Right cardiac atrium (tissue), 5 donors: ENCODE results near the gene DOLPP1. TPM values are rescaled to one million over a fixed set of nuclear protein-coding genes. Genes with fewer than 3 reads are reported as not detected.
A peak's percentile ranks its signal among the peaks of the same experiment; 100 is the strongest.

ENCODE experiments used
- ATAC-seq, 2 donors: fragments of 200-7000 bp; cut with Tn5 transposase; one replicate each; pipeline versions ENCODE4 v1.8.0 to v1.9.1; 2020; ENCODE audit warnings: moderate library complexity in 2 of 2, mild to moderate bottlenecking in 1 of 2
- DNase-seq, 3 donors: peaks; one replicate each; pipeline ENCODE4 v3.0.0-alpha.2; 2020
- H3K27ac ChIP-seq: one replicate; pipeline ENCODE4 v1.5.1; 2013; ENCODE audit warnings: mild to moderate bottlenecking, low read length, control low read depth, moderate library complexity
- H3K27me3 ChIP-seq: one replicate; pipeline ENCODE4 v1.6.1; 2013; ENCODE audit not compliant: control insufficient read depth, insufficient read depth
- H3K4me1 ChIP-seq: one replicate; pipeline ENCODE4 v1.6.1; 2013; ENCODE audit warnings: low read length; ENCODE audit not compliant: control insufficient read depth, insufficient read depth
- H3K4me3 ChIP-seq: one replicate; pipeline ENCODE4 v1.5.1; 2013; ENCODE audit warnings: low read length, control low read depth
- H3K9me3 ChIP-seq: one replicate; pipeline ENCODE4 v1.6.1; 2013; ENCODE audit warnings: low read length; ENCODE audit not compliant: control insufficient read depth
- WGBS: extraction: QIAGEN DNeasy Blood & Tissue Kit; methylation state at CpG from one replicate; pipeline ENCODE4 v1.1.7; 2013; 5-methylcytosine and 5-hydroxymethylcytosine counted together
- intact Hi-C, 4 donors: fragments of 100-400 bp; cut with DNase I; formaldehyde crosslinking; loops; one replicate each; pipeline versions ENCODE4 v1.11.0 to v1.14.0; 2022 to 2023
- polyA plus RNA-seq: library from polyadenylated mRNA; stranded (reverse); fragments of 200-250 nt; gene quantifications from one replicate; pipeline ENCODE4 v1.2.3, GENCODE V29; 2013
- total RNA-seq, 4 donors: library from RNA; stranded (reverse); fragmentation: NEBNext Ultra II Directional; extraction: Animal tissue kit (Norgen Biotek cat#: 25700); gene quantifications; one replicate each; pipeline ENCODE4 v1.2.1, GENCODE V29; 2021
- donor health status: healthy with polysubstance abuse.
- donor health status: DM: no; HTN: yes; CAD: no.
- donor health status: DM: no; HTN: no; CAD: no.
- donor health status: DM: no; HTN: yes; CAD: no; lungs with severe emphysema.
- donor health status: DM: yes; HTN: yes; CAD: no.

Gene DOLPP1
- total and polyA plus RNA-seq, 5 donors = 3.3 to 7.3 (median 6.3) TPM

DNA sequence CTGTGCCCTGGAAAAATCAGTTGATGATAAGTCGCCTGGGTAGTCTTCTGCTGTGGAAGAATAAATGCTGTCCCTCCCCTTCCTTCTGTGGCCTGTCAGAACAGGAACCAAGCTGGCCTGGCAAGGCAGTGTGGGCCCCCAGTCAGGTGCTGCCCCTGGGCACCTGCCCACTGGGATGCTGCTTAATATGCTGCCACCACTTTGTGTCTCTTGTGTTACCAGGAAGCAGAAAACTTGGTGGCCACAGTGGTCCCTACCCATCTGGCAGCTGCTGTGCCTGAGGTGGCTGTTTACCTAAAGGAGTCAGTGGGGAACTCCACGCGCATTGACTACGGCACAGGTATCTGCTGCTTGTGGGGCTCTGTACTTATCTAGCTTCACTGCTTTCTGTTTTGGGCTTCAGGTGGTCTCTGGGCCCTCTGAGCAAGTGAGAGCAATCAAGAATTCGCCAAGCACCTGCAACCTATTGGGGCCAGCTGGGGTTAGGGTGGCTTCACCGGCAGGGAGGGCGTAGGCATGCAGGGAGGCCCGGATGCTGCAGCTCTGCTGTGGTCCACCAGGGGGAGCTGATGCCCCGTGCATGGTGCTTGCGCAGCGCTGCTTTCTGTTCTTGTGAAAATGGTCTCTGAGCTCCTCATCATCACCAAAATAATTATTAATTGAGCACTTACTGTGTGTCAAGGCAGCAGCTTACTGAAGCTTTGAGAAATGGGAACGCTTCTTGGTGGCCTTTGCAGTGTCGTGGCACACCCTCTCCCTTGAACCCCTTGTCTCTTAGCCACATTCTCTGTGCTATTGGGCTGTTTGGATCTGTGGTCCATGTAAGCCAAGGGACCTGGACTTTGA, 50.6 kb downstream of the DOLPP1 start:
- intact Hi-C loops = loop anchor here (5.0 to 10.0 kb wide), 3 partner anchors 363 to 653 kb away; no protein-coding TSS in a partner anchor
- H3K27me3 ChIP-seq = no peaks in the 10 kb centered on the region
- no peak overlapping the region for H3K27ac ChIP-seq
- no peaks in the 10 kb centered on the region for H3K4me1 ChIP-seq
- ATAC-seq (peak; percentile 84 to 86), DNase-seq (peak; percentile 78 to 93 (median 91))
- no peaks in the 10 kb centered on the region for H3K9me3 ChIP-seq
- 47% methylated on average over 13 of the region's 13 CpGs for WGBS
- no peak overlapping the region for H3K4me3 ChIP-seq

DNA sequence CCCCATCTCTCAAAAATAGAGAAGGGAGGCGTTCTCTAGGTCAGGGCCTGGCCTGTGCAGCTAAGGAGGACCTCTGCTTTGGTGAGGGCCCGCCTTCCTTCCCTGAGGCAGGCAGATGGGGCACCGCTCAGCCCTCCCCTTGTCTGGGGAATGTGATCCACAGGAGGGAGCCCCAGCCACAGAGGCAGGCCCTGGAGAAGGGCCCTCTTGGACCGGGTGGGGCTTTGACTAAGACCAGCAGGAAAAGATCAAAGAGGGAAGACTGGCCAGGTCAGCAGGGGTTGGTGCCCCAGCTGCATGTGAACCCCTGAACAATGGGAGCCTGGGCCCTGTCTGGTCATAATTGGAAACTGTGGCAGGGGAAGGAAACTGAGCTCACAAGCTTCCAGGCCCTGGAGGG, 52.2 kb downstream of the DOLPP1 start:
- no peak overlapping the region for H3K27ac ChIP-seq
- intact Hi-C loops = loop anchor here (5.0 to 10.0 kb wide), 3 partner anchors 362 to 652 kb away; no protein-coding TSS in a partner anchor
- peak in 2 of 3 donors; percentile 36 to 39 for DNase-seq
- no peaks in the 10 kb centered on the region for H3K27me3 ChIP-seq
- no peak overlapping the region for H3K4me3 ChIP-seq
- WGBS = 90% methylated on average over 4 of the region's 4 CpGs
- H3K9me3 ChIP-seq = no peaks in the 10 kb centered on the region
- ATAC-seq = no peak
- H3K4me1 ChIP-seq = peaks cover 2% of the 10 kb centered on the region

DNA sequence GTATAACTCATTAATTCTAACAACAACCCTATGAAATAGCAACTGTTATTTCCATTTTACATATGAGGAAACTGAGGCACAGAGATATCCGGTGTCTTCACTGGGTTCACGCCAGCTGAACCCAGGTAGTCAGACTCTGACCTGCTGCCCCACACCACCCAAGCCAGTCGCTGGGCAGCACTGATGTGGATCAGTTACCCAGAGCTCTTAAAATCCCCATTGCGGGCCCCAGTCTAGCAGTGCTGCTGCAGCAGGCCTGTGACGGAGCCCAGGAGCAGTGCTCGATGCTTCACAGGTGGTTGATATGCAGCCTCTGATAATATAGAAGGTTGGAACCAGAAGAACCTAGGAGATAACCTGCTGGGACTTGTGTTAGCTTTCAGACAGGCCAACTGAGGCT, 54.6 kb downstream of the DOLPP1 start:
- WGBS = 86% methylated on average over 6 of the region's 6 CpGs
- no peak overlapping the region for H3K27ac ChIP-seq
- intact Hi-C loops = loop anchor here (5.0 to 10.0 kb wide), 3 partner anchors 42 to 649 kb away; partner anchors contain the start of gene IER5L (in 1 of the 4)

DNA sequence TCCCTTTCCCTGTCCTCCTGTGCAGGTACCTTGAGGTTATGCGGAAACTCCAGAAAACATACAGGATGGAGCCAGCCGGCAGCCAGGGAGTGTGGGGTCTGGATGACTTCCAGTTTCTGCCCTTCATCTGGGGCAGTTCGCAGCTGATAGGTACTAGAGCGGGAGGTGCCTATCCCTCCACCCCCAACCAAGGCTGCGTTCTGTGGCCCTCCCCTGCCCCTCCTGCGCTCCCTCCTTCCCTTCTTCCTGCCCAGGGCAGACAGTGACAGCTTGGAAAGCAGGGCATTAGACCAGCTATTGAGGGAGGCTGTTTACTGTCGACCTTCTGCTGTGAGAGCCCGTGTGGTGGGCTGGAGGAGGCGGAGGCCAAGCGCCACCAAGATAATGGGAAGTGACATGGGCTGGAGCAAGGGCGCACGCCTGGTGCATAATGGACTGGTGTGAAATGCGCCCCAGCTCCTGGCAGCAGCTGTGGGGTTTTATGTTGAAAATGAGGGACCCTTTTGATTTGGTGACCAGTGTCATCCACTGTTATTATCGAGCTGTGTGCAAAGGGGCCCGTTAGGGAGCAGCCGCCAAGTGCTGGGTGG, 55.6 kb downstream of the DOLPP1 start:
- WGBS = 74% methylated on average over 16 of the region's 16 CpGs
- H3K27me3 ChIP-seq = no peaks in the 10 kb centered on the region
- intact Hi-C loops = loop anchor here (5.0 to 10.0 kb wide), 3 partner anchors 41 to 648 kb away; partner anchors contain the start of gene IER5L (in 1 of the 4)
- ATAC-seq = no peak
- no peaks in the 10 kb centered on the region for H3K9me3 ChIP-seq
- peaks cover 9% of the 10 kb centered on the region for H3K4me1 ChIP-seq
- H3K4me3 ChIP-seq = no peak overlapping the region
- H3K27ac ChIP-seq = no peak overlapping the region
- DNase-seq = no peak

More for the DNA sequence above, 54.6 kb downstream of the DOLPP1 start:
- Histone ChIP-seq H3K4me3 (no peak overlapping the region), H3K9me3 (no peaks in the 10 kb centered on the region), H3K4me1 (peaks cover 7% of the 10 kb centered on the region), H3K27me3 (no peaks in the 10 kb centered on the region)
- ATAC-seq (no peak), DNase-seq (no peak)

DNA sequence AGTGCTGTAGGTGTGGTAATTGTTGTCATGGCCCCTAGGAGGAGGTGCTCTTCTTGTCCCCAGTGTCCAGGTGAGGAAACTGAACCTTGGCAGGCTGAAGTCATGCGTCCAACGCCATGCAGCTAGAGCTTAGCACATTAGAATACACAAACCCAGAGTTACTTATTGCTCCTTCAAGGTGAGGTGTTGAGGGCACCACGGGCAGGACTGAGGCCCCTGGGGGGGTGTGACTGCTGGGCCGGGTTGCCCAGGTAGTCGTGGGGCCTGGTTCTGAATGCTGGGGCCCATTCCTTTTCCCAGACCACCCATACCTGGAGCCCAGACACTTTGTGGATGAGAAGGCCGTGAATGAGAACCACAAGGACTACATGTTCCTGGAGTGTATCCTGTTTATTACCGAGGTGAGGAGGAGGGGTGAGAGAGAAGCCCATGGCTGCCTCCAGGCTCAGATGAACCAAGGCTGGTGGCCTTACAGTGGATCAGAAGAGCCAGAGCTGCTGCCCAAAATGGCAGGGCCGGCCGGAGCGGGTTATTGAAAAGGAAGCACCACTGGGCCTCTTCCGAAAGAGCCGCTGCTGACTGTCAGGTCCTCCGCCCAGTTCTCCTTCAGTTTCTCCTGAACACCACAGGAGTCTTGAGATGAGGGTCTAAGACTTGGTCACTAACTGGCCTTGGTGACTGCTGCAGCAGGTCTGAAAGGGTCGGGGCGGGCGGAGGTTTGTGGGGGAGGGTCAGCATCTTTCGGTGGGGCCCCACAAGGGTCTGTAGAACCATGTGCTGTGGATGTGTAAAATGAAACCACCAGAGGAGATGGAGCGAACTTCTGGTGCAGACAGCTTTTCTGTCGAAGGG, 56.6 kb downstream of the DOLPP1 start:
- no peak for ATAC-seq
- Histone ChIP-seq H3K4me3 (no peak overlapping the region), H3K9me3 (no peaks in the 10 kb centered on the region), H3K4me1 (peaks cover 17% of the 10 kb centered on the region), H3K27ac (peak overlapping the region; percentile 97), H3K27me3 (no peaks in the 10 kb centered on the region)
- WGBS = 80% methylated on average over 19 of the region's 19 CpGs
- intact Hi-C loops = loop anchor here (2.0 to 10.0 kb wide), 5 partner anchors 40 to 647 kb away; partner anchors contain the start of gene IER5L (in 1 of the 4)
- DNase-seq = no peak

DNA sequence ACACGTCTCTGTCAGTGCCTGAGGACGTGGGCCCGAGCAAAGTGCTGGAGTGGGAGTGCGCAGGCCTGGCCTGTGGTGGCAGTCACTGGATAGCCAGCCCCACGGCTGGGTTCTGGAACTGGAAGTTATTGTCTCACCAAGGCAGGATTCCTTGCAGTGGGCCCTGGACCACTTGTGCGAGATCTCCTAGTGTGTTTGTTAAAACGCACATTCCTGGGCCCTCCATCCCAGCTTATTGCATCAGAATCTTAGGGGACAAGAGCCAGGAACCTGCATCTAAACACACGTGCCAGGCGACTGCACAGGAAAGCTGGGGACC, 57.2 kb downstream of the DOLPP1 start:
- intact Hi-C loops = loop anchor here (2.0 to 10.0 kb wide), 5 partner anchors 39 to 647 kb away; partner anchors contain the start of gene IER5L (in 1 of the 4)
- DNase-seq (no peak), ATAC-seq (no peak)
- 58% methylated on average over 9 of the region's 9 CpGs for WGBS
- Histone ChIP-seq H3K4me1 (peaks cover 20% of the 10 kb centered on the region), H3K27me3 (no peaks in the 10 kb centered on the region), H3K27ac (peak overlapping the region; percentile 97), H3K9me3 (no peaks in the 10 kb centered on the region), H3K4me3 (no peak overlapping the region)

DNA sequence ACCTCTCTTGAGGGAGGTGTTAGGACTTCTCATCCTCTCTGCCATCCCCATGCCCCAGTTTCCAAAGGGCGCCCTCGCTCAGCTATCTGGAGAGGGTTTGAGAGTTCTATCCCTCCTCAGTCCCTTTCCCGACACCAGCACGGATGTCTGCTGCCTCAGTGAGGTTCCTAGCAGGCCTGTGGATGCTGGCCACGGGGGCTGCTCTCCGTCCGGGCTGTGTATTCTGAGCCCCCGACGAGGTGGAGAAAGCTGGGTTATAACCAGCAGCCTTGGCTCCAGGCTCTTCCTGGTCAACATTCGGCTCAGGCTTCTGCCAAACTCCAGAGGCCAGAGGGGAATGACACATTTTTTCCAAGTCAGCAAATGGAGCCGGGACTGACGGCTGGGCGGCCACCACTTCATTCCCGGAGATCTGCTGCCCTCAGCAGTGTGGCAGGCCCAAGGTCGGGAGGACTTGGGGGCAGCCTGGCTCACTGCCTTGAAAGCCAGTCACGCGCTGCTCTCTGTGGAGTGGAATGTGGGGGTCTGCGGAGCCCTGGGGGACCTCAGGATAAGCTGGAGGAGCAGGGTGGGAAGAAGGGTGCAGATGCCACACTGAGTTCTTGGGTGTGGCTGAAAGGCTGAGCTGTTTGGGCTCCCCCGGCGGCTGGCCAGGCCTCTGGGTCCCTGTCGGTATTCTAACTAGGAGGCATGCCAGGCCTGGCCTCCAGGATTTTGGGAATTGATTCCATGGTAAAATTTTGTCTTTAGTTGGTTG, 57.7 kb downstream of the DOLPP1 start:
- H3K4me3 ChIP-seq = no peak overlapping the region
- H3K9me3 ChIP-seq = no peaks in the 10 kb centered on the region
- H3K4me1 ChIP-seq = peaks cover 20% of the 10 kb centered on the region
- intact Hi-C loops = loop anchor here (2.0 to 10.0 kb wide), 5 partner anchors 39 to 646 kb away; partner anchors contain the start of gene IER5L (in 1 of the 4)
- H3K27ac ChIP-seq = peak overlapping the region; percentile 97
- H3K27me3 ChIP-seq = no peaks in the 10 kb centered on the region
- 15% methylated on average over 21 of the region's 21 CpGs for WGBS
- ATAC-seq (peak; percentile 49 to 61), DNase-seq (peak; percentile 84 to 91 (median 89))

DNA sequence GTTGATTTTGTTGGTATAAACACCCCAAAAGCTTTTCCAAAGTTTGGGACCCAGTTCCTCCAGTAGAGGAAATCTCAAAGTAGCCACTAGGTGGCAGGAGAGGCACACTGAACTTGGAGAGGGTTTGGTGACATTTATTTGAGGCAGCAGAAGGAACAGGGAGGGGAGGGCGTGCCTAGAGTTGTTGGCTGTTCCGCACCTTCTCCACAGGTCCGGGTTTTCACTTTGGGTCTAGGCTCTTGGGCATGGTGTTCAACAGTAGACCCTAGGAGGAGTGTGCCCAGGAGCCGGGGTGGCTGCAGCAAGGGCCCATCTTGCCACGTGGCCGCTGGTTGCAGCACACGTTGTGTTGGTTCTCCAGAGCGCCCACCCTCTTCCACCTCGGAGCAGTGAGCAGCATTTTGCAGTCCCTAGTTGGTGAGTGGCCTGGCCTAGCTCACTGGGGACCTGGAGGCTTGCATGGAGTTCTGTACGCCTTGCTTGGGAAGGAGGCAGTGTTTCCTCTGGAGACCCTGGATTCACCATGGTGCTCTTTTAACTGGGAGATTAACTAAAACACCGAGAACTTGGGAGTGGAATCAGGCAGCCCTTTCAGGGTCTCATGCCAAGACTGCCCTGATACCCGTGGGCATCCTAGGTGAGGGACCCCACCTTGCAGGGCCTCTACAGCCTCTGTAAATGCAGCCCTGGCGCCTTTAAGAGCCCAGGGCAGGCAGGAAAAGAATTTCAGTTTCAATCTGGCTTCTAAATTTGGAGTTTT, 58.5 kb downstream of the DOLPP1 start:
- Histone ChIP-seq H3K4me3 (peak overlapping the region; percentile 38), H3K27me3 (no peaks in the 10 kb centered on the region), H3K9me3 (no peaks in the 10 kb centered on the region), H3K4me1 (peaks cover 26% of the 10 kb centered on the region), H3K27ac (peak overlapping the region; percentile 100)
- peak; percentile 78 to 88 (median 85) for DNase-seq
- 3% methylated on average over 13 of the region's 13 CpGs for WGBS
- intact Hi-C loops = loop anchor here (2.0 to 10.0 kb wide), 5 partner anchors 38 to 645 kb away; partner anchors contain the start of gene IER5L (in 1 of the 4)
- peak; percentile 63 to 70 for ATAC-seq

DNA sequence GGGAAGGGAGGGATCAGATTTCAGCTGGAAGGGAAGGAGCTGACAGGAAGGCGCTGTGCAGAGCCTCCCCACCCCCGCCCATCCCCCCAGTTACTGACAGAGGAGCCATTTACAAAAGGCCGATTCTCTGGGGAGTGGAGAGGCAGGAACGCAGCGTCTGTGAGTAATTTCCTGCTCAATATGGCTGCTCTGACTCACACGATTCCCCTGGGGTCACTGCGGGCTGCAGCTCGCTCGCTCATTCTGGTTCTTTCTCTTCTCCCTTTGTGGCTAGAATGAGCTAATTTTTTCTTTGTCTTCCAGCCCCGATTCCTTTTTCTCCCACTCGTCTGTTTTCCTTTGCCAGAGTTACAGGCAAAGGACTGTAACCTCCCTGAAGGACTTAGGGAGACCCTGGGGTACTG, 59.1 kb downstream of the DOLPP1 start:
- ATAC-seq (peak; percentile 79 to 81), DNase-seq (peak; percentile 94 to 96 (median 95))
- Histone ChIP-seq H3K27me3 (no peaks in the 10 kb centered on the region), H3K4me1 (peaks cover 26% of the 10 kb centered on the region), H3K9me3 (no peaks in the 10 kb centered on the region), H3K4me3 (peak overlapping the region; percentile 3), H3K27ac (peak overlapping the region; percentile 96)
- intact Hi-C loops = loop anchor here (2.0 to 10.0 kb wide), 8 partner anchors 35 to 645 kb away; partner anchors contain the start of gene IER5L (in 1 of the 4)
- WGBS = under 1% methylated on average over 11 of the region's 11 CpGs
